ENCODE measurements around the gene NFIA.
"Not testable (repeated sequence)": the region's sequence is repeated elsewhere in the genome, so short reads cannot be mapped to it uniquely, and the experiment has no call there.

- TF ChIP-seq ZNF12 (CRISPR knock-in tag; IDR thresholded peaks at IDR 0.05); MXI1 (IDR thresholded peaks at IDR 0.05; ENCODE audit: low read depth, low read length); KDM2B (CRISPR knock-in tag; IDR thresholded peaks at IDR 0.05): not testable (repeated sequence)
Observed at GRCh38 chr1:61075833-61076232, 6.5 kb upstream of the NFIA start.
